ENCODE data around the gene ARHGAP32.

Gene ARHGAP32

GRCh38 chr11:129192150-129192549 lies at the start of gene ARHGAP32:
Gene ARHGAP32 (minus strand): TSS chr11:129192325. CDS start chr11:129192198, 127 bp downstream.
- no peak for DNase-seq

GRCh38 chr11:129239207-129239606 lies 47.1 kb upstream of the ARHGAP32 start:
- no peak for DNase-seq

GRCh38 chr11:129237880-129238638 lies 45.9 kb upstream of the ARHGAP32 start:
- no peak for DNase-seq

- DNase-seq = no peak
These were observed 45.3 kb upstream of the ARHGAP32 start for GRCh38 chr11:129237456-129237855.

- DNase-seq = no peak
These were observed 44.7 kb upstream of the ARHGAP32 start for GRCh38 chr11:129236850-129237249.

GRCh38 chr11:129234978-129235377 lies 42.9 kb upstream of the ARHGAP32 start:
- DNase-seq = no peak

- DNase-seq = no peak
These were observed 37.9 kb upstream of the ARHGAP32 start for GRCh38 chr11:129230006-129230405.

- DNase-seq = no peak
These were observed 34.2 kb upstream of the ARHGAP32 start for GRCh38 chr11:129226207-129226798.

- no peak for DNase-seq
These were observed 33.1 kb upstream of the ARHGAP32 start for GRCh38 chr11:129225190-129225589.

- no peak for DNase-seq
These were observed 32.4 kb upstream of the ARHGAP32 start for GRCh38 chr11:129224538-129224937.

- DNase-seq = no peak
These were observed 31.6 kb upstream of the ARHGAP32 start for GRCh38 chr11:129223701-129224149.

- no peak for DNase-seq
These were observed 31.1 kb upstream of the ARHGAP32 start for GRCh38 chr11:129223260-129223659.

- DNase-seq = no peak
These were observed 30.0 kb upstream of the ARHGAP32 start for GRCh38 chr11:129222158-129222557.

- no peak for DNase-seq
These were observed 23.6 kb upstream of the ARHGAP32 start for GRCh38 chr11:129215506-129216245.

- DNase-seq = no peak
These were observed 22.7 kb upstream of the ARHGAP32 start for GRCh38 chr11:129214710-129215295.

- no peak for DNase-seq
These were observed 21.1 kb upstream of the ARHGAP32 start for GRCh38 chr11:129213261-129213660.

GRCh38 chr11:129211397-129211796 lies 19.3 kb upstream of the ARHGAP32 start:
- no peak for DNase-seq

- DNase-seq = no peak
These were observed 18.7 kb upstream of the ARHGAP32 start for GRCh38 chr11:129210831-129211181.

- DNase-seq = no peak
These were observed 18.0 kb upstream of the ARHGAP32 start for GRCh38 chr11:129209891-129210830.

- DNase-seq = no peak
These were observed 16.7 kb upstream of the ARHGAP32 start for GRCh38 chr11:129208863-129209262.

GRCh38 chr11:129204150-129204838 lies 12.2 kb upstream of the ARHGAP32 start:
- DNase-seq = no peak

- no peak for DNase-seq
These were observed 10.5 kb upstream of the ARHGAP32 start for GRCh38 chr11:129202646-129203045.

Measured in NCI-H1694 treated with DMSO at 0.1 percent for 48 hours (cell line).